NB4 (cell line): Measurements from ENCODE around the gene TMEM201.

Experiments used
- DNase-seq: peaks from one replicate; pipeline ENCODE4 v3.0.0; 2010; ENCODE audit warnings: low read depth
- H3K4me3 ChIP-seq: one replicate; pipeline ENCODE4 v1.5.1; 2011; ENCODE audit warnings: mild to moderate bottlenecking, low read depth, low read length, moderate library complexity
- MAX ChIP-seq: IDR thresholded peaks from 2 replicates; pipeline ENCODE4 v1.6.1; 2011; ENCODE audit warnings: low read depth, low read length
- MYC ChIP-seq: IDR thresholded peaks from 2 replicates; pipeline ENCODE4 v1.6.1; 2011; ENCODE audit warnings: low read depth, low read length
- POLR2A ChIP-seq: IDR thresholded peaks from 2 replicates; pipeline ENCODE4 v1.6.1; 2011; ENCODE audit warnings: mild to moderate bottlenecking; ENCODE audit not compliant: insufficient read length; ENCODE audit errors: extremely low read depth
- TF ChIP-seq, protein P1 (sequence below): IDR thresholded peaks from one replicate; pipeline ENCODE4 v1.5.1; 2012; ENCODE audit warnings: low read depth, low read length

TMEM201 gene

GRCh38 chr1:9654834-9655723 lies 66.4 kb downstream of the TMEM201 start:
- DNase-seq = peak; percentile 85
- TF ChIP-seq, protein P1, sequence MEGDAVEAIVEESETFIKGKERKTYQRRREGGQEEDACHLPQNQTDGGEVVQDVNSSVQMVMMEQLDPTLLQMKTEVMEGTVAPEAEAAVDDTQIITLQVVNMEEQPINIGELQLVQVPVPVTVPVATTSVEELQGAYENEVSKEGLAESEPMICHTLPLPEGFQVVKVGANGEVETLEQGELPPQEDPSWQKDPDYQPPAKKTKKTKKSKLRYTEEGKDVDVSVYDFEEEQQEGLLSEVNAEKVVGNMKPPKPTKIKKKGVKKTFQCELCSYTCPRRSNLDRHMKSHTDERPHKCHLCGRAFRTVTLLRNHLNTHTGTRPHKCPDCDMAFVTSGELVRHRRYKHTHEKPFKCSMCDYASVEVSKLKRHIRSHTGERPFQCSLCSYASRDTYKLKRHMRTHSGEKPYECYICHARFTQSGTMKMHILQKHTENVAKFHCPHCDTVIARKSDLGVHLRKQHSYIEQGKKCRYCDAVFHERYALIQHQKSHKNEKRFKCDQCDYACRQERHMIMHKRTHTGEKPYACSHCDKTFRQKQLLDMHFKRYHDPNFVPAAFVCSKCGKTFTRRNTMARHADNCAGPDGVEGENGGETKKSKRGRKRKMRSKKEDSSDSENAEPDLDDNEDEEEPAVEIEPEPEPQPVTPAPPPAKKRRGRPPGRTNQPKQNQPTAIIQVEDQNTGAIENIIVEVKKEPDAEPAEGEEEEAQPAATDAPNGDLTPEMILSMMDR = no peak
- no peak for TF ChIP-seq MAX
- TF ChIP-seq POLR2A = no peak
- TF ChIP-seq MYC = no peak
- peak overlapping the region; percentile 74 for H3K4me3 ChIP-seq

DNA sequence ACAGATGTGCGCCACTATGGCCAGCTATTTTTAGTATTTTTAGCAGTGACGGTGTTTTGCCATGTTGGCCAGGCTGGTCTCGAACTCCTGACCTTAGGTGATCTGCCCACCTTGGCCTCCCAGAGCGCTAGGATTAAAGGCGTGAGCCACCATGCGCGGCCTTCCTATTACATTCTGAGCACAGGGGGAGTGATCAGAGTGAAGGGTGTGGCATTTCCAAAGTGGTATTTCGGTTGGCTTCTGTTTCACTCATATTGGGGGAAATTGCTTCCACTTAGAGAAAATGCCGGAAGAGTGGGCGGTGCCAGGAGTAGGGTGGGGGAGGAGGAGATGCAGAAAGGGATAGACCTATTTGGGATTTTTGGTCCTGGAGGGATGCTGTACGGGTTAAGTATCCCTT lies 67.1 kb downstream of the TMEM201 start:
- H3K4me3 ChIP-seq = no peak overlapping the region
- no peak for DNase-seq
- TF ChIP-seq, protein P1 = no peak
- TF ChIP-seq MAX (no peak), MYC (no peak), POLR2A (no peak)

- H3K4me3 ChIP-seq = no peak overlapping the region
- TF ChIP-seq, protein P1 = no peak
- no peak for TF ChIP-seq MYC
- no peak for TF ChIP-seq POLR2A
- no peak for TF ChIP-seq MAX
- peak; percentile 57 for DNase-seq
Observed at GRCh38 chr1:9657521-9658032, 68.9 kb downstream of the TMEM201 start.

- no peak overlapping the region for H3K4me3 ChIP-seq
- TF ChIP-seq MYC (no peak), POLR2A (no peak)
- TF ChIP-seq, protein P1 = no peak
- DNase-seq = peak; percentile 59
Observed at GRCh38 chr1:9658199-9658598, 69.5 kb downstream of the TMEM201 start.

DNA sequence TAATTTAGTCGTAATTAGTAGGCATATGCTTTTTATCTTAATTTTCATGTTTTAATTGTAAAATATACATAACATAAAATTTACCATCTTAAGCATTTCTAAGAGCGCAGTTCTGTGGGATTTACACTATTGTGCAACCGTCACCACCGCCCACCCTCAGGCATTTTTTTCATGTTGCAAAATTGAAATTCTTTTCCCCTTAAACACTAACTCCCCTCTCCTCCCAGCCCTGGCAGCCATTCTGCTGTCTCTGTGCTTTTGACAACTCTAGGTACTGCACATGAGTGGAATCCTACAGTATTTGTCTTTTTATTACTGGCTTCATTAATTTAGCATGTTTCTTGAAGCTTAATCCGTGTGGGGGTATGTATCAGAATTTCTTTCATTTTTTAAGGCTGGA lies 70.6 kb downstream of the TMEM201 start:
- peak; percentile 70 for DNase-seq
- TF ChIP-seq MAX (no peak), POLR2A (no peak), MYC (no peak)
- no peak overlapping the region for H3K4me3 ChIP-seq

GRCh38 chr1:9663257-9663656 lies 74.5 kb downstream of the TMEM201 start:
- no peak overlapping the region for H3K4me3 ChIP-seq
- TF ChIP-seq, protein P1 = no peak
- no peak for TF ChIP-seq MYC
- no peak for TF ChIP-seq POLR2A
- no peak for TF ChIP-seq MAX
- no peak for DNase-seq
